Keratinocyte (primary cell): ENCODE data around the gene AFG3L2. TPM values are rescaled to one million over a fixed set of nuclear protein-coding genes. Genes with fewer than 3 reads are reported as not detected.
"Not testable (repeated sequence)": the region's sequence is repeated elsewhere in the genome, so short reads cannot be mapped to it uniquely, and the experiment has no call there.

ENCODE experiments used
- DNase-seq: peaks from one replicate; pipeline ENCODE4 v3.0.0-alpha.2; 2011; ENCODE audit warnings: low read depth, missing footprints, low spot score
- FAIRE-seq: peaks from 2 replicates; lab custom pipeline; 2011; peaks lifted over from hg19 to GRCh38; lab: Jason Lieb, UNC
- H2AFZ ChIP-seq: 2 replicates; pipeline ENCODE4 v1.6.0; 2012; ENCODE audit warnings: low read length, control low read depth, inconsistent platforms; ENCODE audit not compliant: control insufficient read depth
- H3K27ac ChIP-seq: 2 replicates; pipeline ENCODE4 v1.5.1; 2011; ENCODE audit warnings: low read length; ENCODE audit not compliant: control insufficient read depth, insufficient read depth
- H3K27me3 ChIP-seq: 3 replicates; pipeline ENCODE4 v1.6.0; 2011; ENCODE audit warnings: low read length; ENCODE audit not compliant: control insufficient read depth, insufficient read depth; ENCODE audit errors: extremely low read depth
- H3K36me3 ChIP-seq, 2 experiments: 2 replicates in 1 of 2; 3 replicates in 1 of 2; pipeline ENCODE4 v1.5.1; 2011; ENCODE audit warnings: low read length in 2 of 2, mild to moderate bottlenecking in 1 of 2; ENCODE audit not compliant: control insufficient read depth in 2 of 2, insufficient read depth in 2 of 2; ENCODE audit errors: extremely low read depth in 1 of 2
- H3K4me1 ChIP-seq: 3 replicates; pipeline ENCODE4 v1.5.1; 2011; ENCODE audit warnings: low read length; ENCODE audit not compliant: control insufficient read depth, insufficient read depth; ENCODE audit errors: extremely low read depth
- H3K4me2 ChIP-seq: 3 replicates; pipeline ENCODE4 v1.6.0; 2011; ENCODE audit warnings: low read depth, low read length; ENCODE audit not compliant: control insufficient read depth, insufficient read depth; ENCODE audit errors: extremely low read depth
- H3K4me3 ChIP-seq, 3 experiments: fragments of 200-600 bp in 1 of 3; sonication (generic) in 1 of 3; 2 replicates in 2 of 3; 3 replicates in 1 of 3; pipeline ENCODE4 v1.5.1; 2011 to 2016; ENCODE audit warnings: low read length in 3 of 3, mild to moderate bottlenecking in 3 of 3, control low read depth in 2 of 3, inconsistent platforms in 1 of 3, low read depth in 1 of 3, mixed read lengths in 1 of 3, mixed run types in 1 of 3, moderate library complexity in 1 of 3; ENCODE audit not compliant: control insufficient read depth in 2 of 3, insufficient read depth in 2 of 3; ENCODE audit errors: extremely low read depth in 1 of 3
- H3K79me2 ChIP-seq: 2 replicates; pipeline ENCODE4 v1.6.0; 2012; ENCODE audit warnings: low read length; ENCODE audit not compliant: control insufficient read depth, insufficient read depth
- H3K9ac ChIP-seq: 3 replicates; pipeline ENCODE4 v1.6.0; 2011; ENCODE audit warnings: low read length; ENCODE audit not compliant: control insufficient read depth, insufficient read depth; ENCODE audit errors: extremely low read depth
- H3K9me1 ChIP-seq: 3 replicates; pipeline ENCODE4 v1.6.0; 2011; ENCODE audit warnings: low read length; ENCODE audit not compliant: control insufficient read depth, insufficient read depth; ENCODE audit errors: extremely low read depth
- H3K9me3 ChIP-seq: 2 replicates; pipeline ENCODE4 v1.5.1; 2012; ENCODE audit warnings: low read depth, low read length; ENCODE audit not compliant: control insufficient read depth
- H4K20me1 ChIP-seq: 3 replicates; pipeline ENCODE4 v1.6.0; 2011; ENCODE audit warnings: low read length; ENCODE audit not compliant: control insufficient read depth, insufficient read depth; ENCODE audit errors: extremely low read depth
- EZH2 ChIP-seq: IDR thresholded peaks from one replicate; pipeline ENCODE4 v1.6.1; 2012; ENCODE audit warnings: inconsistent platforms, mild to moderate bottlenecking, low read length, moderate library complexity
- dilution Hi-C: fragments of 300-500 bp; cut with MboI; formaldehyde crosslinking; loops from one replicate; pipeline ENCODE4 v1.7.0; 2020; ENCODE audit warnings: low sequenced_read_pairs; ENCODE audit not compliant: extremely low pct_ligation_motif_present
- polyA plus RNA-seq, 5 experiments: library from polyadenylated mRNA; depleted of rRNA in 3 of 5; stranded (reverse) in 3 of 5; stranded (forward) in 1 of 5; unstranded in 1 of 5; fragments of >200 nt; gene quantifications; 1 replicate in 1 of 5; 2 replicates in 3 of 5; 3 replicates in 1 of 5; pipeline versions ENCODE4 v1.2.1 to v1.2.3, GENCODE V29; 2011 to 2012; ENCODE audit warnings: missing spikeins in 2 of 5, low read depth in 1 of 5, low replicate concordance in 1 of 5
- TF ChIP-seq, protein P1 (sequence below), 3 experiments: IDR thresholded peaks in 1 of 3; conservative IDR thresholded peaks in 1 of 3; optimal IDR thresholded peaks in 1 of 3; 2 replicates in 2 of 3; 3 replicates in 1 of 3; pipeline versions ENCODE3 to v1.5.1; 2011; ENCODE audit warnings: low read length in 3 of 3, mild to moderate bottlenecking in 3 of 3, moderate library complexity in 2 of 3, control low read depth in 1 of 3, inconsistent platforms in 1 of 3; ENCODE audit not compliant: insufficient read depth in 2 of 3; ENCODE audit errors: extremely low read depth in 1 of 3

Gene AFG3L2
- polyA plus RNA-seq, 1 donor (not counting 4 experiments of a cell fraction or from before 2014, with no cell fraction given): 47.5 TPM

DNA sequence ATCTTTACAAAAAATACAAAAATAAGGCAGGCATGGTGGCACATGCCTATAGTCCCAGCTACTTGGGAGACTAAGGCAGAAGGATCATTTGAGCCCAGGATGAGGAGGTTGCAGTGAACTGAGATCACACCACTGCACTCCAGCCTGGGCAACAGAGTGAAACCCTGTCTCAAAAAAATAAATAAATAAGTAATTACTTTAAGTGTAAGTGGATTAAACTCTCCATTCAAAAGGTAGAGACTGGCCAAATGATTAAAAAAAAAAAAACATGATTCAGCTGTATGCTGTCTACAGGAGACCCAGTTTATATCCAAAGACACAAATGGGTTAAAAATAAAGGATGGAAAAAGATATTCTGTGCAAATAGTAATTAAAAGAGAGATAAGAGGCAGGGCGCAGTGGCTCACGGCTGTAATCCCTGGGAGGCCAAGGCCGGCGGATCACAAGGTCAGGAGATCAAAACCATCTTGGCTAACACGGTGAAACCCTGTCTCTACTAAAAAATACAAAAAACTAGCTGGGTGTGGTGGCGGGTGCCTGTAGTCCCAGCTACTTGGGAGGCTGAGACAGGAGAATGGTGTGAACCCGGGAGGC lies 5.3 kb upstream of the AFG3L2 start:
- H3K9me1 ChIP-seq, H3K79me2 ChIP-seq, H3K27ac ChIP-seq, FAIRE-seq, H2AFZ ChIP-seq, H3K36me3 ChIP-seq, DNase-seq, H3K9ac ChIP-seq, dilution Hi-C loops, H3K4me1 ChIP-seq, H3K9me3 ChIP-seq, H3K27me3 ChIP-seq, H3K4me2 ChIP-seq, H3K4me3 ChIP-seq, H4K20me1 ChIP-seq: not testable (repeated sequence)

DNA sequence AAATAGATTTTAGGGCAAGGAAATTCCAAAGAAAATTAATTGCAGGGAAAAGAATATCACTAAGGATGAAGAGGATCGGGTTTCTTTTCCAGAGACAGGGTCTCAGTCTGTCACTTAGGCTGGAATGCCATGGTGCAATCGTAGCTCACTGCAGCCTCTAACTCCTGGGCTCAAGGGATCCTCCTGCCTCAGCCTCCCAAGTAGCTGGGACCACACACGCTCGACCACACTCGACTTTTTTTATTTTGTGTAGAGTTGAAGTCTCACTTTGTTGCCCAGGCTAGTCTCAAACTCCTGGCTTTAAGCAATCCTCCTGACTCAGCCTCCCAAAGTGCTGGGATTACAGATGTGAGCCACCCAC lies 1.2 kb upstream of the AFG3L2 start:
- Histone ChIP-seq H3K79me2 (peaks cover 34% of the 10 kb centered on the region), H3K4me3 (peak overlapping the region; percentile 77 to 89 (median 81)), H3K9ac (peak overlapping the region; percentile 90), H3K4me1 (peaks cover 14% of the 10 kb centered on the region), H3K27ac (peak overlapping the region; percentile 88), H3K4me2 (peak overlapping the region; percentile 98)
- FAIRE-seq, H3K27me3 ChIP-seq, H2AFZ ChIP-seq, dilution Hi-C loops, H3K36me3 ChIP-seq, H3K9me1 ChIP-seq, H3K9me3 ChIP-seq, DNase-seq, H4K20me1 ChIP-seq: not testable (repeated sequence)

DNA sequence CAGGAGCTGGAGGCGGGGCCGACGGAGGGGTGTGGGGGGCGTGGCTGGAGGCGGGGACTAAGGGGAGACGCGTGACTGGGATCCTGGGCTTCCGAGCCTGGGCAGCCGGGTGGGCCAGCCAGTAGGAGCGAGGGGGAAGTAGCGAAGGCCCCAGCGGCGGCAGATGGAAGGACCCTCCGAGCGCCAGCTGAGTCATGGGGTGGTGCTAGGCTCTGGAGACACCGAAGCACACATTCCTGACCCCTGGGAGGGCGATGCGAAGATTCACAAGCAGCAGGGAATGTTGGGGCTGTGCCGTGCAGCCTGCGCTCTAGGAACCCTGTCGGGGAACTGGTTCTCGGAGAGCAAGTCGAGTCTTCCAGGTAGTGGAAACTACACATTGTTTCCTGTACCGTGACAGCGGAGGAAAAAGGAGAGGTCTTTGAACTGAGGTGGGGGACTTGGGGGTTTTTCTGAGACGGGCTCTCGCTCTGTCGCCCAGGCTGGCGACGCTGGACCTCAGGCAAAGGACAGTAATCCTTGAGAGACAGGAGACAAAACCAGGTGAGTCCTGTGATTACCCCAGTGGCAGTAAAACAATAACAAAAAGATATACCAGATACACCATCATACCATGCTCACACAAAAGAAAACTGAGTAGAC lies 650 bp upstream of the AFG3L2 start:
- Histone ChIP-seq H3K4me2 (peak overlapping the region; percentile 98), H3K79me2 (peaks cover 39% of the 10 kb centered on the region), H3K27ac (peak overlapping the region; percentile 88), H3K4me3 (peak overlapping the region; percentile 77 to 89 (median 81)), H3K27me3 (no peaks in the 10 kb centered on the region), H3K9me1 (peaks cover 5% of the 10 kb centered on the region), H3K9ac (peak overlapping the region; percentile 90), H3K36me3 (peaks cover 0 to 7% of the 10 kb centered on the region in 2 experiments), H2AFZ (peak overlapping the region; percentile 97), H4K20me1 (peaks cover 8% of the 10 kb centered on the region), H3K4me1 (peaks cover 17% of the 10 kb centered on the region), H3K9me3 (no peaks in the 10 kb centered on the region)
- FAIRE-seq: peak; percentile 81
- DNase-seq: peak; percentile 94
- no peak for TF ChIP-seq EZH2
- TF ChIP-seq, protein P1, sequence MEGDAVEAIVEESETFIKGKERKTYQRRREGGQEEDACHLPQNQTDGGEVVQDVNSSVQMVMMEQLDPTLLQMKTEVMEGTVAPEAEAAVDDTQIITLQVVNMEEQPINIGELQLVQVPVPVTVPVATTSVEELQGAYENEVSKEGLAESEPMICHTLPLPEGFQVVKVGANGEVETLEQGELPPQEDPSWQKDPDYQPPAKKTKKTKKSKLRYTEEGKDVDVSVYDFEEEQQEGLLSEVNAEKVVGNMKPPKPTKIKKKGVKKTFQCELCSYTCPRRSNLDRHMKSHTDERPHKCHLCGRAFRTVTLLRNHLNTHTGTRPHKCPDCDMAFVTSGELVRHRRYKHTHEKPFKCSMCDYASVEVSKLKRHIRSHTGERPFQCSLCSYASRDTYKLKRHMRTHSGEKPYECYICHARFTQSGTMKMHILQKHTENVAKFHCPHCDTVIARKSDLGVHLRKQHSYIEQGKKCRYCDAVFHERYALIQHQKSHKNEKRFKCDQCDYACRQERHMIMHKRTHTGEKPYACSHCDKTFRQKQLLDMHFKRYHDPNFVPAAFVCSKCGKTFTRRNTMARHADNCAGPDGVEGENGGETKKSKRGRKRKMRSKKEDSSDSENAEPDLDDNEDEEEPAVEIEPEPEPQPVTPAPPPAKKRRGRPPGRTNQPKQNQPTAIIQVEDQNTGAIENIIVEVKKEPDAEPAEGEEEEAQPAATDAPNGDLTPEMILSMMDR (optimal IDR thresholded peaks at IDR 0.05 in 1 of 3, IDR thresholded peaks at IDR 0.05 in 1 of 3, conservative IDR thresholded peaks at IDR 0.05 in 1 of 3; ENCODE audit: extremely low read depth in 1 of 3, insufficient read depth in 2 of 3, low read length in 3 of 3): peak in 1 of 3 experiments; percentile 16
- dilution Hi-C loops: no loop called here
